H1 (cell line): ENCODE results near the gene PHLPP1. TPM values are rescaled to one million over a fixed set of nuclear protein-coding genes. Genes with fewer than 3 reads are reported as not detected.

Experiments used
- CTCF ChIA-PET: fragments of 300-600 bp; sonication (Branson Sonifier 250); formaldehyde crosslinking; loops from one replicate; lab custom pipeline; 2021; ENCODE audit not compliant: partially characterized antibody; lab: Charles Lee
- POLR2A ChIA-PET: fragments of 300-600 bp; sonication (Branson Sonifier 250); formaldehyde crosslinking; loops from one replicate; lab custom pipeline; 2021; ENCODE audit warnings: inconsistent platforms; ENCODE audit not compliant: partially characterized antibody; lab: Charles Lee
- DNase-seq, 2 experiments: peaks; one replicate each; pipeline versions ENCODE4 v3.0.0 to v3.0.0-alpha.2; 2010 to 2022; ENCODE audit warnings: low spot score in 2 of 2, low read depth in 1 of 2, mixed read lengths in 1 of 2
- FAIRE-seq: peaks from 2 replicates; lab custom pipeline; 2011; peaks lifted over from hg19 to GRCh38; lab: Jason Lieb, UNC
- H2AFZ ChIP-seq: 2 replicates; pipeline ENCODE4 v1.8.1; 2012; ENCODE audit warnings: low read length, inconsistent platforms
- H2AK5ac ChIP-seq: 2 replicates; pipeline ENCODE4 v1.6.1; 2013; ENCODE audit warnings: low read depth, low read length
- H2BK120ac ChIP-seq: replicated peaks from 2 replicates; pipeline ENCODE3; 2013; ENCODE audit warnings: low read depth, low read length, inconsistent platforms
- H2BK12ac ChIP-seq: 2 replicates; pipeline ENCODE4 v1.6.1; 2013; ENCODE audit warnings: low read depth, low read length
- H2BK15ac ChIP-seq: 2 replicates; pipeline ENCODE4 v1.6.1; 2013; ENCODE audit warnings: low read length
- H2BK20ac ChIP-seq: 2 replicates; pipeline ENCODE4 v1.6.1; 2013; ENCODE audit warnings: low read length
- H2BK5ac ChIP-seq: 2 replicates; pipeline ENCODE4 v1.6.1; 2013; ENCODE audit warnings: low read depth, low read length
- H3K14ac ChIP-seq: 2 replicates; pipeline ENCODE4 v1.6.1; 2013; ENCODE audit warnings: inconsistent platforms; ENCODE audit not compliant: insufficient read length
- H3K18ac ChIP-seq: 2 replicates; pipeline ENCODE4 v1.6.1; 2013; ENCODE audit warnings: low read length; ENCODE audit errors: extremely low read depth
- H3K23ac ChIP-seq: 2 replicates; pipeline ENCODE4 v1.6.1; 2013; ENCODE audit warnings: inconsistent platforms; ENCODE audit not compliant: insufficient read length
- H3K23me2 ChIP-seq: 2 replicates; pipeline ENCODE4 v1.6.1; 2013; ENCODE audit warnings: low read depth, low read length
- H3K27ac ChIP-seq: 2 replicates; pipeline ENCODE4 v1.6.1; 2011; ENCODE audit warnings: low read depth, low read length, inconsistent platforms
- H3K27me3 ChIP-seq, 4 experiments: replicated peaks in 1 of 4; 1 replicate in 1 of 4; 2 replicates in 3 of 4; pipeline versions ENCODE4 v1.6.1 to v1.8.1; 2011 to 2013; ENCODE audit warnings: low read length in 3 of 4, mild to moderate bottlenecking in 3 of 4, inconsistent platforms in 2 of 4, mixed read lengths in 2 of 4, moderate library complexity in 1 of 4; ENCODE audit not compliant: control insufficient read depth in 3 of 4, insufficient read depth in 3 of 4; ENCODE audit errors: extremely low read depth in 1 of 4
- H3K36me3 ChIP-seq, 4 experiments: 2 replicates each; pipeline versions ENCODE4 v1.6.1 to v1.8.1; 2011 to 2013; ENCODE audit warnings: mild to moderate bottlenecking in 4 of 4, low read length in 3 of 4, moderate library complexity in 2 of 4, control low read depth in 1 of 4, inconsistent platforms in 1 of 4; ENCODE audit not compliant: insufficient read depth in 4 of 4, control insufficient read depth in 2 of 4
- H3K4ac ChIP-seq: replicated peaks from 2 replicates; pipeline ENCODE3; 2013; ENCODE audit warnings: low read length, low read depth, mixed read lengths, inconsistent platforms; ENCODE audit not compliant: insufficient read length
- H3K4me1 ChIP-seq, 4 experiments: replicated peaks in 1 of 4; 1 replicate in 1 of 4; 2 replicates in 3 of 4; pipeline versions ENCODE4 v1.6.1 to v1.8.1; 2011 to 2013; ENCODE audit warnings: low read length in 3 of 4, inconsistent platforms in 2 of 4, mixed read lengths in 1 of 4; ENCODE audit not compliant: insufficient read depth in 4 of 4, control insufficient read depth in 3 of 4
- H3K4me2 ChIP-seq, 2 experiments: 2 replicates each; pipeline versions ENCODE4 v1.6.1 to v1.8.1; 2011 to 2013; ENCODE audit warnings: low read depth in 2 of 2, low read length in 2 of 2, control low read depth in 1 of 2, inconsistent platforms in 1 of 2, mild to moderate bottlenecking in 1 of 2; ENCODE audit not compliant: insufficient read depth in 1 of 2
- H3K4me3 ChIP-seq, 4 experiments: fragments of 200-600, 300-600 bp in 1 of 4; sonication (generic), shearing (Covaris generic), sonication (Bioruptor Twin) in 1 of 4; 2 replicates each; pipeline versions ENCODE4 v1.5.1 to v1.8.1; 2011 to 2016; ENCODE audit warnings: low read length in 4 of 4, low read depth in 3 of 4, control low read depth in 2 of 4, inconsistent platforms in 2 of 4, mild to moderate bottlenecking in 2 of 4, mixed read lengths in 1 of 4, moderate library complexity in 1 of 4; ENCODE audit not compliant: insufficient read depth in 2 of 4; ENCODE audit errors: extremely low read depth in 1 of 4
- H3K56ac ChIP-seq: replicated peaks from 2 replicates; pipeline ENCODE3; 2013; ENCODE audit warnings: low read depth, mild to moderate bottlenecking, mixed read lengths, low read length, inconsistent platforms; ENCODE audit not compliant: insufficient read length
- H3K79me1 ChIP-seq: 2 replicates; pipeline ENCODE4 v1.6.1; 2013; ENCODE audit warnings: low read depth, low read length, control low read depth
- H3K79me2 ChIP-seq, 2 experiments: 2 replicates each; pipeline versions ENCODE4 v1.6.1 to v1.8.1; 2012 to 2013; ENCODE audit warnings: low read length in 2 of 2, mild to moderate bottlenecking in 2 of 2, inconsistent platforms in 1 of 2; ENCODE audit not compliant: insufficient read depth in 2 of 2, control insufficient read depth in 1 of 2
- H3K9ac ChIP-seq, 4 experiments: replicated peaks in 1 of 4; 1 replicate in 1 of 4; 2 replicates in 3 of 4; pipeline versions ENCODE4 v1.6.1 to v1.8.1; 2011 to 2013; ENCODE audit warnings: low read depth in 3 of 4, low read length in 3 of 4, control low read depth in 2 of 4, mild to moderate bottlenecking in 2 of 4, moderate library complexity in 2 of 4, inconsistent platforms in 1 of 4; ENCODE audit errors: extremely low read depth in 1 of 4
- H3K9me3 ChIP-seq, 2 experiments: 2 replicates each; pipeline versions ENCODE4 v1.6.1 to v1.8.1; 2012 to 2013; ENCODE audit warnings: mild to moderate bottlenecking in 2 of 2, moderate library complexity in 2 of 2, control low read depth in 1 of 2, inconsistent platforms in 1 of 2, low read depth in 1 of 2, low read length in 1 of 2, mixed read lengths in 1 of 2; ENCODE audit not compliant: insufficient read depth in 2 of 2
- H4K20me1 ChIP-seq, 2 experiments: replicated peaks in 1 of 2; 2 replicates each; pipeline versions ENCODE3 to v1.8.1; 2011 to 2013; ENCODE audit warnings: inconsistent platforms in 2 of 2, low read length in 2 of 2, mild to moderate bottlenecking in 1 of 2; ENCODE audit not compliant: insufficient read depth in 2 of 2, control insufficient read depth in 1 of 2
- H4K5ac ChIP-seq: 2 replicates; pipeline ENCODE4 v1.6.1; 2013; ENCODE audit warnings: low read length, low read depth, mixed read lengths, inconsistent platforms; ENCODE audit not compliant: insufficient read length
- H4K8ac ChIP-seq: 2 replicates; pipeline ENCODE4 v1.8.0; 2013; ENCODE audit warnings: mild to moderate bottlenecking, moderate library complexity, low read length, inconsistent platforms; ENCODE audit not compliant: insufficient read depth; ENCODE audit errors: extremely low read depth
- H4K91ac ChIP-seq: replicated peaks from 2 replicates; pipeline ENCODE3; 2013; ENCODE audit warnings: low read length, mixed read lengths, inconsistent platforms; ENCODE audit not compliant: insufficient read length
- CBX5 ChIP-seq: fragments of 300-800, 300-1000 bp; sonication (generic); IDR thresholded peaks from 2 replicates; pipeline ENCODE4 v1.7.1; 2016; ENCODE audit warnings: antibody characterized with exemption, low read length, low read depth
- EP300 ChIP-seq, 2 experiments: IDR thresholded peaks; 1 replicate in 1 of 2; 2 replicates in 1 of 2; pipeline ENCODE4 v1.6.1; 2011 to 2012; ENCODE audit warnings: low read depth in 2 of 2, low read length in 2 of 2, mild to moderate bottlenecking in 2 of 2, borderline replicate concordance in 1 of 2, inconsistent platforms in 1 of 2, moderate library complexity in 1 of 2
- MAFK ChIP-seq: IDR thresholded peaks from 2 replicates; pipeline ENCODE4 v1.6.1; 2012; ENCODE audit warnings: low read depth, mild to moderate bottlenecking, improper control_type of control experiment, low read length
- RXRA ChIP-seq: IDR thresholded peaks from 2 replicates; pipeline ENCODE4 v1.6.1; 2011; ENCODE audit warnings: low read depth, mild to moderate bottlenecking, low read length, moderate library complexity; ENCODE audit not compliant: insufficient read depth
- SP2 ChIP-seq: IDR thresholded peaks from 2 replicates; pipeline ENCODE4 v1.6.1; 2012; ENCODE audit warnings: mild to moderate bottlenecking, low read length, inconsistent platforms
- SP4 ChIP-seq: IDR thresholded peaks from 2 replicates; pipeline ENCODE4 v1.6.1; 2012; ENCODE audit warnings: low read length, inconsistent platforms
- TAF1 ChIP-seq: IDR thresholded peaks from 2 replicates; pipeline ENCODE4 v1.6.1; 2011; ENCODE audit warnings: mild to moderate bottlenecking, low read depth, low read length
- TCF12 ChIP-seq: IDR thresholded peaks from 2 replicates; pipeline ENCODE4 v1.6.1; 2011; ENCODE audit warnings: low read depth, mild to moderate bottlenecking, low read length
- WGBS, 2 experiments: shearing (Covaris generic) in 1 of 2; methylation state at CpG; one replicate each; pipeline versions ENCODE4 v1.1.6 to v1.1.7; 2013 to 2015; ENCODE audit warnings: low lambda C conversion rate in 2 of 2, mixed read lengths in 2 of 2, inconsistent platforms in 1 of 2, low coverage in 1 of 2, missing lambda C conversion rate in 1 of 2; ENCODE audit not compliant: insufficient replicate concordance in 2 of 2, insufficient coverage in 1 of 2, insufficient read length in 1 of 2; ENCODE audit errors: extremely low coverage in 1 of 2, missing lambda C conversion rate in 1 of 2; 5-methylcytosine and 5-hydroxymethylcytosine counted together
- polyA plus RNA-seq, 7 experiments: library from polyadenylated mRNA; depleted of rRNA in 3 of 7; stranded (reverse) in 5 of 7; unstranded in 2 of 7; fragments of >200 nt in 5 of 7; fragments of 200-250 nt in 2 of 7; gene quantifications; 1 replicate in 5 of 7; 2 replicates in 1 of 7; 4 replicates in 1 of 7; pipeline versions ENCODE4 v1.2.1 to v1.2.3, GENCODE V29; 2011 to 2013; ENCODE audit warnings: missing spikeins in 2 of 7, mixed read lengths in 2 of 7
- total RNA-seq: library from RNA; stranded (reverse); fragmentation: NEBNext Ultra II Directional; extraction: Animal tissue kit (Norgen Biotek cat#: 25700); gene quantifications from 2 replicates; pipeline ENCODE4 v1.2.1, GENCODE V29; 2021

Gene PHLPP1
- total and polyA plus RNA-seq, 2 of the 8 experiments (the other 6 are each of a cell fraction or from before 2014, with no cell fraction given): 28.0 to 66.3 TPM

DNA sequence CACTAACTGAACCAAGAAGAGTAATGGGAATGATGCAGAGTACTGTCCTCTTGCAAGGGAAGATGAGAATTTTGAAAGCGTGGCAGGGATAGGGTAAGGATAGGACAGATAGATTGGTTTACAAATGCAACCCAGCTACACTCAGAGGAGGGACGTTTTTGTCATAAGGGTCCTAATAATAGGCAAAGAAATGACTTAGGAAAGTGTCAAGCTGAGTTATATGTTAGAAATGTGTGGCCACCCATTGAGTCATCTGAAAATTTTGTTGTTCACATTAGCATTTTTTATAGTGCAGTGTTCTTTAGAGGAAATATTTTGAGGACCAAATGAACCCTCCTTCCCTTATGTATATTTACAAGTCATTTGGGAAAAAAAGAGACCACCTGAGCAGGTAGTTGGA is 137.5 kb downstream of the PHLPP1 start:
- ChIA-PET CTCF (no interaction called here), POLR2A (no interaction called here)
- no peak overlapping the region for H3K4ac ChIP-seq
- no peak overlapping the region for H3K4me2 ChIP-seq
- no peak overlapping the region for H3K4me3 ChIP-seq
- H3K79me1 ChIP-seq: peaks cover 9% of the 10 kb centered on the region
- no peaks in the 10 kb centered on the region; the same call in 1 of the 2 replicates for H3K23me2 ChIP-seq
- H3K36me3 ChIP-seq: no peaks in the 10 kb centered on the region; a peak in 1 of 8 replicates
- 88% methylated on average over 2 of the region's 2 CpGs; no CpG with 5 or more reads in 1 of the 2 experiments for WGBS, 2 experiments
- no peak overlapping the region for H3K56ac ChIP-seq
- H3K9ac ChIP-seq: no peak overlapping the region
- no peak overlapping the region for H4K91ac ChIP-seq
- H4K20me1 ChIP-seq: peaks cover 0 to 2% of the 10 kb centered on the region in 2 experiments
- no peak overlapping the region for H2BK15ac ChIP-seq
- H3K9me3 ChIP-seq: no peaks in the 10 kb centered on the region
- no peak overlapping the region for H2AFZ ChIP-seq
- H2BK20ac ChIP-seq: no peak overlapping the region
- no peak overlapping the region for H2BK12ac ChIP-seq
- no peak overlapping the region for H4K5ac ChIP-seq
- no peaks in the 10 kb centered on the region for H3K27me3 ChIP-seq
- no peak overlapping the region for H3K14ac ChIP-seq
- no peak overlapping the region for H3K23ac ChIP-seq
- no peak overlapping the region for H2BK120ac ChIP-seq
- no peak overlapping the region for H3K27ac ChIP-seq
- H2AK5ac ChIP-seq: no peak overlapping the region
- DNase-seq: no peak
- no peak overlapping the region for H4K8ac ChIP-seq
- no peak overlapping the region for H3K18ac ChIP-seq
- peaks cover 0 to 7% (median 3%) of the 10 kb centered on the region in 4 experiments; a peak in 3 of 7 replicates for H3K4me1 ChIP-seq
- peaks cover 0 to 75% of the 10 kb centered on the region in 2 experiments; a peak in 3 of 4 replicates for H3K79me2 ChIP-seq
- FAIRE-seq: no peak
- no peak overlapping the region for H2BK5ac ChIP-seq
- TF ChIP-seq MAFK (no peak), SP2 (no peak), TCF12 (no peak), TAF1 (no peak), EP300 (IDR thresholded peaks at IDR 0.05; ENCODE audit: borderline replicate concordance in 1 of 2, low read depth in 2 of 2, low read length in 2 of 2) (no peak), RXRA (no peak), CBX5 (no peak), SP4 (no peak)
